ENCODE data around the gene TLDC2. TPM values are rescaled to one million over a fixed set of nuclear protein-coding genes. Genes with fewer than 3 reads are reported as not detected.
"Not testable (repeated sequence)": the region's sequence is repeated elsewhere in the genome, so short reads cannot be mapped to it uniquely, and the experiment has no call there.

Gene TLDC2
- total RNA-seq, 4 donors from 2014 or later = 1.0 TPM; not detected in 2

GRCh38 chr20:36929691-36930090, 53.8 kb downstream of the TLDC2 start:
- Histone ChIP-seq H3K36me3 (peaks cover 0 to 3% of the 10 kb centered on the region in 2 donors), H3K4me1 (no peaks in the 10 kb centered on the region), H3K4me3 (no peak overlapping the region), H3K27ac (peak overlapping the region in 1 of 2 donors; percentile 47), H3K9me3 (no peaks in the 10 kb centered on the region), H3K27me3 (no peaks in the 10 kb centered on the region)
- intact Hi-C loops (cut with DNase I; ENCODE audit: low total_unique reads) = no loop called here
- no peak for DNase-seq
- no peak for TF ChIP-seq POLR2A (IDR thresholded peaks at IDR 0.05)

GRCh38 chr20:36932067-36932466, 56.1 kb downstream of the TLDC2 start:
- H3K4me3 ChIP-seq; H3K9me3 ChIP-seq; H3K36me3 ChIP-seq; intact Hi-C loops (cut with DNase I; ENCODE audit: low total_unique reads); DNase-seq; H3K4me1 ChIP-seq; H3K27me3 ChIP-seq: not testable (repeated sequence)
- H3K27ac ChIP-seq = peak overlapping the region in 1 of 2 donors; percentile 47

- peaks cover 0 to 3% of the 10 kb centered on the region in 2 donors for H3K36me3 ChIP-seq
- H3K9me3 ChIP-seq = no peaks in the 10 kb centered on the region
- intact Hi-C loops (cut with DNase I; ENCODE audit: low total_unique reads) = no loop called here
- TF ChIP-seq CTCF (IDR thresholded peaks at IDR 0.05) = no peak
- TF ChIP-seq POLR2A (IDR thresholded peaks at IDR 0.05) = no peak
- no peaks in the 10 kb centered on the region for H3K27me3 ChIP-seq
- H3K4me1 ChIP-seq = no peaks in the 10 kb centered on the region
- H3K4me3 ChIP-seq = no peak overlapping the region
- DNase-seq = no peak
- peak overlapping the region in 1 of 2 donors; percentile 47 for H3K27ac ChIP-seq
These were observed 56.8 kb downstream of the TLDC2 start for GRCh38 chr20:36932476-36933426.

- H3K27me3 ChIP-seq; DNase-seq; H3K4me1 ChIP-seq; H3K36me3 ChIP-seq; intact Hi-C loops (cut with DNase I; ENCODE audit: low total_unique reads); H3K9me3 ChIP-seq; H3K4me3 ChIP-seq: not testable (repeated sequence)
- peak overlapping the region; percentile 18 to 41 for H3K27ac ChIP-seq
These were observed 57.6 kb downstream of the TLDC2 start for GRCh38 chr20:36933571-36933970.

- Histone ChIP-seq H3K4me1 (peaks cover 0 to 1% of the 10 kb centered on the region in 2 donors), H3K36me3 (peaks cover 0 to 3% of the 10 kb centered on the region in 2 donors), H3K27ac (peak overlapping the region; percentile 46 to 67), H3K4me3 (no peak overlapping the region), H3K27me3 (no peaks in the 10 kb centered on the region), H3K9me3 (no peaks in the 10 kb centered on the region)
- no peak for DNase-seq
- TF ChIP-seq CTCF (IDR thresholded peaks at IDR 0.05) (no peak), POLR2A (IDR thresholded peaks at IDR 0.05) (no peak)
- intact Hi-C loops (cut with DNase I; ENCODE audit: low total_unique reads) = no loop called here
These were observed 60.4 kb downstream of the TLDC2 start for GRCh38 chr20:36936341-36936740.

GRCh38 chr20:36936761-36937401, 60.9 kb downstream of the TLDC2 start:
- H3K4me3 ChIP-seq; intact Hi-C loops (cut with DNase I; ENCODE audit: low total_unique reads); H3K27me3 ChIP-seq; H3K36me3 ChIP-seq; H3K9me3 ChIP-seq; H3K4me1 ChIP-seq: not testable (repeated sequence)
- H3K27ac ChIP-seq = peak overlapping the region; percentile 50 to 67
- peak in 1 of 2 donors; percentile 14 for DNase-seq

- intact Hi-C loops (cut with DNase I; ENCODE audit: low total_unique reads) = no loop called here
- no peak for DNase-seq
- TF ChIP-seq POLR2A (IDR thresholded peaks at IDR 0.05) = no peak
- no peak for TF ChIP-seq CTCF (IDR thresholded peaks at IDR 0.05)
- no peaks in the 10 kb centered on the region for H3K9me3 ChIP-seq
- H3K4me3 ChIP-seq = no peak overlapping the region
- peaks cover 0 to 5% of the 10 kb centered on the region in 2 donors for H3K4me1 ChIP-seq
- H3K27ac ChIP-seq = peak overlapping the region; percentile 50 to 67
- peaks cover 0 to 3% of the 10 kb centered on the region in 2 donors for H3K36me3 ChIP-seq
- no peaks in the 10 kb centered on the region for H3K27me3 ChIP-seq
These were observed 61.4 kb downstream of the TLDC2 start for GRCh38 chr20:36937402-36937770.

Data from uterus (tissue), 4 donors.